ENCODE results near the gene CYCS.

DNA sequence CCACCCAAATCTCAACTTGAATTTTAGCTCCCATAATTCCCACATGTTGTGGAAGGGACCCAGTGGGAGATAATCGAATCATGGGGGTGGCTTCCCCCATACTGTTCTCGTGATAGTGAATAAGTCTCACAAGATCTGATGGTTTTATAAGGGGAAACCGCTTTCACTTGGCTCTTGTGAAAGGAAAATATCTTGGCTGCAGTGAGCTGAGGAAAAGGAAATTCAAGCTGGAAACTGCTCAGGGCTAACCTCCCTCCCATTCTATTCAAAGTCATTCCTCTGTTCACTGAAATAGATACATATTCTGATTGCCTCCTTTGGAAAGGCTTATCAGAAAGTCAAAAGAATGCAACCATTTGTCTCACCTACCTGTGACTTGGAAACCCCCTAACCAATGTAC is 15.8 kb downstream of the CYCS start:
- TF ChIP-seq POLR2A (IDR thresholded peaks at IDR 0.05) (no peak), EP300 (IDR thresholded peaks at IDR 0.05; ENCODE audit: low read depth) (no peak), POLR2AphosphoS5 (IDR thresholded peaks at IDR 0.05) (no peak)
- TF ChIP-seq, protein P1, sequence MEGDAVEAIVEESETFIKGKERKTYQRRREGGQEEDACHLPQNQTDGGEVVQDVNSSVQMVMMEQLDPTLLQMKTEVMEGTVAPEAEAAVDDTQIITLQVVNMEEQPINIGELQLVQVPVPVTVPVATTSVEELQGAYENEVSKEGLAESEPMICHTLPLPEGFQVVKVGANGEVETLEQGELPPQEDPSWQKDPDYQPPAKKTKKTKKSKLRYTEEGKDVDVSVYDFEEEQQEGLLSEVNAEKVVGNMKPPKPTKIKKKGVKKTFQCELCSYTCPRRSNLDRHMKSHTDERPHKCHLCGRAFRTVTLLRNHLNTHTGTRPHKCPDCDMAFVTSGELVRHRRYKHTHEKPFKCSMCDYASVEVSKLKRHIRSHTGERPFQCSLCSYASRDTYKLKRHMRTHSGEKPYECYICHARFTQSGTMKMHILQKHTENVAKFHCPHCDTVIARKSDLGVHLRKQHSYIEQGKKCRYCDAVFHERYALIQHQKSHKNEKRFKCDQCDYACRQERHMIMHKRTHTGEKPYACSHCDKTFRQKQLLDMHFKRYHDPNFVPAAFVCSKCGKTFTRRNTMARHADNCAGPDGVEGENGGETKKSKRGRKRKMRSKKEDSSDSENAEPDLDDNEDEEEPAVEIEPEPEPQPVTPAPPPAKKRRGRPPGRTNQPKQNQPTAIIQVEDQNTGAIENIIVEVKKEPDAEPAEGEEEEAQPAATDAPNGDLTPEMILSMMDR (IDR thresholded peaks at IDR 0.05), result no peak
